SK-MEL-5 (cell line): ENCODE data around the gene CHEK2. TPM values are rescaled to one million over a fixed set of nuclear protein-coding genes. Genes with fewer than 3 reads are reported as not detected.
"Not testable (repeated sequence)": the region's sequence is repeated elsewhere in the genome, so short reads cannot be mapped to it uniquely, and the experiment has no call there.

Experiments
- DNase-seq: peaks from one replicate; pipeline ENCODE4 v3.0.0-alpha.2; 2016; ENCODE audit warnings: low read depth, low spot score
- in situ Hi-C: cut with HindIII; loops from 2 replicates; pipeline ENCODE4 v1.10.0; 2016; ENCODE audit warnings: low sequenced_read_pairs, high pct_unique_total_duplicates, low pct_unique_long_range_greater_than_20kb
- small RNA-seq, 2 experiments: library from RNA; depleted of rRNA; stranded (forward); fragments of <200 nt; gene quantifications; one replicate each; pipeline ENCODE3, GENCODE V24; 2014
- total RNA-seq: library from RNA; depleted of rRNA; stranded (reverse); fragments of >200 nt; shearing (Covaris generic); gene quantifications from 2 replicates; pipeline ENCODE4 v1.2.3, GENCODE V29; 2014; rRNA removed

CHEK2 gene
- total RNA-seq, 1 experiment from 2014 or later: 29.1 TPM

DNA sequence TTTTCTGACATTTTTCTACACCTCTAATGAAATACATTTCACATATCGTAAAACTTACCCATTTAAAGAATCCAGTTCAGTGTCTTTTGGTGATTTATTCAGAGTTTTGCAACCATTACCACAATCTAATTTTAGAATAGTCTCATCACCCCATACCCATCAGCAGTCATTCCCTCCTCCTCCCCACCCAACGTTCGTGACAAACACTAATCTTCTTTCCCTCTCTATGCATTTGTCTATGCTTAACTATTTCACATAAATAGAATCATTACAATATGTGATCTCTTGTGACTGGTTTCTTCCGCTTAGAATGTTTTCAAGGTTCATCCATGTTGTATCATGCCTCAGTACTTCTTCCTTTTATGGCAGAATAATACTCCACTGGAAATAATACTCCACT is 71.5 kb downstream of the CHEK2 start:
- in situ Hi-C loops: no loop called here
- DNase-seq: no peak

DNA sequence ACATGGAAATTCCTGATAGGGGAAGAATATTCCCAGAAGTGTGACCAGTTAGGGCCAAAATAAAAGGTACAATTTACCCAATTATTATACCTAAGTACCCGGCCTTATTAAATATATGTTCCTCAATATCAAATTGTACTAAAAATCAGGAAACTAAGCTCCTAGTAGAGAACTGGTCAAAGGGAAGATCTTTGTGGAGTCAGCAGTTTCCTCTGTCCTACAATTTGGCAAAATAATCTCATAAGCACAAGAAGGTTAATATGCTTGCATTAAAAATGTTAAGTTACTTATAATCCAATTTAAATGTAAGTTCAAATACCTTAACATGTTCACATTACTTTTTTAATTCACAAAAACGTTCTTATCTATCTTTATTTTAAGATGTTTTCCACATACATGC is 72.2 kb downstream of the CHEK2 start:
- no peak for DNase-seq
- in situ Hi-C loops: no loop called here

DNA sequence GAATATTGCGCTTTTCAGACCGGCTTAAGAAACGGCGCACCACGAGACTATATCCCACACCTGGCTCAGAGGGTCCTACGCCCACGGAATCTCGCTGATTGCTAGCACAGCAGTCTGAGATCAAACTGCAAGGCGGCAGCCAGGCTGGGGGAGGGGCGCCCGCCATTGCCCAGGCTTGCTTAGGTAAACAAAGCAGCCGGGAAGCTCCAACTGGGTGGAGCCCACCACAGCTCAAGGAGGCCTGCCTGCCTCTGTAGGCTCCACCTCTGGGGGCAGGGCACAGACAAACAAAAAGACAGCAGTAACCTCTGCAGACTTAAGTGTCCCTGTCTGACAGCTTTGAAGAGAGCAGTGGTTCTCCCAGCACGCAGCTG is 78.1 kb downstream of the CHEK2 start:
- DNase-seq, in situ Hi-C loops: not testable (repeated sequence)

DNA sequence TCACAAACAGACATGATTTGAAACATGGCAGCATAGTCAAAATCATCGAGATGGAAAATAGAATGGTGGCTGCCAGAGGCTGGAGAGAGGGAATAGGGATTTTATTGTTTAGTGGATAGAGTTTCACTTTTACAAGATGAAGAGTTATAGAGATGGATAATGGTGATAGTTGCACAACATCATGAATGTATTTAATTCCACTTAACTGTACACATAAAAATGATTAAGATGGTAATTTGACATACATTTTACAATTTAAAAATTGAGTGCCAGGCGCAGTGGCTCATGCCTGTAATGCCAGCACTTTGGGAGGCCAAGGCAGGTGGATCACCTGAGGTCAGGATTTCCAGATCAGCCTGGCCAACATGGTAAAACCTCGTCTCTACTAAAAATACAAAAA is 83.2 kb downstream of the CHEK2 start:
- in situ Hi-C loops: no loop called here
- no peak for DNase-seq

DNA sequence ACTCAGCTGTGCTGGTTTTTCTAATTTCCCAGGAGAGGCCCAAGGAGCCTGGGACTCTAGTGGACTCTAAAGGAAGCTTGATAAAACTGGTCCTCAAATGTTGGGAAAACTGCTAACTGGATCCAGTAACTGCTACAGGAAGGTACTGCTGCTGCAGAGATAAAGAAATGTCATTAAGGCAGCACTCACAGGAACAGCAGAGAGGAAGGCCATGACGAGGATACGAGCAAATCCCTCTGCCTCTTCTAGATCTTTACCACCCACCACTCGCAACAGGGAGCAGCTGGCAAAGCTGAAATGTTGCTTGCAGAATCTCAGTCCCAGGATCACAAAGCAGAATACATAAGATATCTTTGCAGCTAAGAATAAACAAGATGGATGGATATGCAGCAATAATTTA is 85.4 kb downstream of the CHEK2 start:
- no peak for DNase-seq
- in situ Hi-C loops: no loop called here

DNA sequence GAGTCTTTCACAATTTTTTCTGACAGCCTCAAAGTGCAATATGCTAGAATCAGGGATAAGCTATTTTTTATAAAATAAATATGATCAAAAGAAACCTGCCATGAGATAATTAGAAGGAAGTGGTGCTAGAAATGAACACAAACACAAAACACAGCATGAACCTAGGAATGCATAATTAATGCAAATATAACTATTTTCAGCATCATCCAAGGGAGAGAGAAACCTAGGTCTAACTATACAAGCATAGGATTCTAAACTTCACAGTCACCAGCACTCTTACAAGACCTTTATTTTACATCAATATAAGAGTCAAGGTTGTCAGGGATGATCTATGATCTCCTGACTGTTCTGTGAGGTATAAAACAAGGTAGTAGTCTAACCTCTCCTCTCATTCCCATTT is 91.2 kb downstream of the CHEK2 start:
- no peak for DNase-seq
- in situ Hi-C loops: no loop called here

DNA sequence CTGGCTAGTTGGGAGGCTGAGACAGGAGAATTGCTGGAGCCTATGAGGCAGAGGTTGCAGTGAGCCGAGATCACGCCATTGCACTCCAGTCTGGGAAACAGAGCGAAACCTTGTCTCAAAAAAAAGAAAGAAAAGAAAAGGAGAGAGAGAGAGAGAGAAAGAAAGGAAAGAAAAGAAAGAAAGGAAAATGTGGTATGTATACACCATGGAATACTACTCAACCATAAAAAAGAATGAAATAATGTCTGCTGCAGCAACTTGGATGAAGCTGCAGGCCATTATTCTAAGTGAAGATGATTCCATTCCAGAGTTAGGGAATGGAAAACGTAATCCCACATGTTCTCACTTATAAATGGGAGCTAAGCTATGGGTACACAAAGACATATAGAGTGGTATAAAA is 92.8 kb downstream of the CHEK2 start:
- in situ Hi-C loops: no loop called here
- DNase-seq: no peak

DNA sequence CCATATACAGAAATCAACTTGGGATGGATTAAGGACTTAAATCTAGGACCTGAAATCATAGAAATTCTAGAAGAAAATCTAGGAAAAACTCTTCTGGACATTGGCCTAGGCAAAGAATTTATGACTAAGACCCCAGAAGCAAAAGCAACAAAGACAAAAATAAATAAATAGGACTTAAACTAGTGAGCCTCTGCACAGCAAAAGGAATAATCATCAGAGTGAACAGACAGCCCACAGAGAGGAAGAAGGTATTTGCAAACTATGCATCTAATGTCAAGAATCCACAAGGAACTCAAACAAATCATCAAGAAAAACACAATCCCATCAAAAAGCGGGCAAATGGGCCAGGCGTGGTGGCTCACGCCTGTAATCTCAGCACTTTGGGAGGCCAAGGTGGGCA is 94.4 kb downstream of the CHEK2 start:
- in situ Hi-C loops: no loop called here
- DNase-seq: no peak

DNA sequence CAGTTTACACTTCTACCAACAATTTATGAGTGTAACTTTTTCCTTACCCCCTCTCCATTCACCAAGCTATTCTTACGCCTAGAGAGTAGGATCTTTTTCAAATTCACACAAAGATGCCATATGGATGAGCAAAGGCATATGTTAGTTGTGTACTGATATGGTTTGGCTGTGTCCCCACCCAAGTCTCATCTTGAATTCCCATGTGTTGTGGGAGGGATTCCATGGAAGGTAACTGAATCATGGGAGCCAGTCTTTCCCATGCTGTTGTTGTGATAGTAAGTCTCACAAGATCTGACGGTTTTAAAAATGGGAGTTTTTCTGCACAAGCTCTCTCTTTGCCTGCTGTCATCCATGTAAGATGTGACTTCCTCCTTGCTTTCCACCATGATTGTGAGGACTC is 102.3 kb downstream of the CHEK2 start:
- DNase-seq: no peak
- in situ Hi-C loops: no loop called here

Small RNAs within 50 kb of the gene (small RNA-seq; reads per million reads assigned to genes)
- gene RN7SL162P: 0 to 0.05 reads per million in 2 experiments

Other genes starting within 250 kb of the CHEK2 start
- 5.8 and 7.8 TPM in 2 replicates for gene TTC28, start 62.0 kb downstream of the CHEK2 start, total RNA-seq
- 30.3 and 32.9 TPM in 2 replicates for gene HSCB, start 219 bp upstream of the CHEK2 start, total RNA-seq
- 37.2 and 42.2 TPM in 2 replicates for gene CCDC117, start 30.9 kb upstream of the CHEK2 start, total RNA-seq
- 253 and 286 TPM in 2 replicates for gene XBP1, start 58.7 kb upstream of the CHEK2 start, total RNA-seq
- 4.3 and 4.6 TPM in 2 replicates for gene ZNRF3, start 141.8 kb upstream of the CHEK2 start, total RNA-seq